Keratinocyte (primary cell): Measurements from ENCODE around the gene MAGI1. TPM values are rescaled to one million over a fixed set of nuclear protein-coding genes. Genes with fewer than 3 reads are reported as not detected.
"Not testable (repeated sequence)": the region's sequence is repeated elsewhere in the genome, so short reads cannot be mapped to it uniquely, and the experiment has no call there.

Experiments used
- DNase-seq: peaks from one replicate; pipeline ENCODE4 v3.0.0-alpha.2; 2011; ENCODE audit warnings: low read depth, missing footprints, low spot score
- FAIRE-seq: peaks from 2 replicates; lab custom pipeline; 2011; peaks lifted over from hg19 to GRCh38; lab: Jason Lieb, UNC
- H2AFZ ChIP-seq: 2 replicates; pipeline ENCODE4 v1.6.0; 2012; ENCODE audit warnings: low read length, control low read depth, inconsistent platforms; ENCODE audit not compliant: control insufficient read depth
- H3K27ac ChIP-seq: 2 replicates; pipeline ENCODE4 v1.5.1; 2011; ENCODE audit warnings: low read length; ENCODE audit not compliant: control insufficient read depth, insufficient read depth
- H3K27me3 ChIP-seq: 3 replicates; pipeline ENCODE4 v1.6.0; 2011; ENCODE audit warnings: low read length; ENCODE audit not compliant: control insufficient read depth, insufficient read depth; ENCODE audit errors: extremely low read depth
- H3K36me3 ChIP-seq, 2 experiments: 2 replicates in 1 of 2; 3 replicates in 1 of 2; pipeline ENCODE4 v1.5.1; 2011; ENCODE audit warnings: low read length in 2 of 2, mild to moderate bottlenecking in 1 of 2; ENCODE audit not compliant: control insufficient read depth in 2 of 2, insufficient read depth in 2 of 2; ENCODE audit errors: extremely low read depth in 1 of 2
- H3K4me1 ChIP-seq: 3 replicates; pipeline ENCODE4 v1.5.1; 2011; ENCODE audit warnings: low read length; ENCODE audit not compliant: control insufficient read depth, insufficient read depth; ENCODE audit errors: extremely low read depth
- H3K4me2 ChIP-seq: 3 replicates; pipeline ENCODE4 v1.6.0; 2011; ENCODE audit warnings: low read depth, low read length; ENCODE audit not compliant: control insufficient read depth, insufficient read depth; ENCODE audit errors: extremely low read depth
- H3K4me3 ChIP-seq, 3 experiments: fragments of 200-600 bp in 1 of 3; sonication (generic) in 1 of 3; 2 replicates in 2 of 3; 3 replicates in 1 of 3; pipeline ENCODE4 v1.5.1; 2011 to 2016; ENCODE audit warnings: low read length in 3 of 3, mild to moderate bottlenecking in 3 of 3, control low read depth in 2 of 3, inconsistent platforms in 1 of 3, low read depth in 1 of 3, mixed read lengths in 1 of 3, mixed run types in 1 of 3, moderate library complexity in 1 of 3; ENCODE audit not compliant: control insufficient read depth in 2 of 3, insufficient read depth in 2 of 3; ENCODE audit errors: extremely low read depth in 1 of 3
- H3K79me2 ChIP-seq: 2 replicates; pipeline ENCODE4 v1.6.0; 2012; ENCODE audit warnings: low read length; ENCODE audit not compliant: control insufficient read depth, insufficient read depth
- H3K9ac ChIP-seq: 3 replicates; pipeline ENCODE4 v1.6.0; 2011; ENCODE audit warnings: low read length; ENCODE audit not compliant: control insufficient read depth, insufficient read depth; ENCODE audit errors: extremely low read depth
- H3K9me1 ChIP-seq: 3 replicates; pipeline ENCODE4 v1.6.0; 2011; ENCODE audit warnings: low read length; ENCODE audit not compliant: control insufficient read depth, insufficient read depth; ENCODE audit errors: extremely low read depth
- H3K9me3 ChIP-seq: 2 replicates; pipeline ENCODE4 v1.5.1; 2012; ENCODE audit warnings: low read depth, low read length; ENCODE audit not compliant: control insufficient read depth
- H4K20me1 ChIP-seq: 3 replicates; pipeline ENCODE4 v1.6.0; 2011; ENCODE audit warnings: low read length; ENCODE audit not compliant: control insufficient read depth, insufficient read depth; ENCODE audit errors: extremely low read depth
- CTCF ChIP-seq, 3 experiments: IDR thresholded peaks in 1 of 3; conservative IDR thresholded peaks in 1 of 3; optimal IDR thresholded peaks in 1 of 3; 2 replicates in 2 of 3; 3 replicates in 1 of 3; pipeline versions ENCODE3 to v1.5.1; 2011; ENCODE audit warnings: low read length in 3 of 3, mild to moderate bottlenecking in 3 of 3, moderate library complexity in 2 of 3, control low read depth in 1 of 3, inconsistent platforms in 1 of 3; ENCODE audit not compliant: insufficient read depth in 2 of 3; ENCODE audit errors: extremely low read depth in 1 of 3
- EZH2 ChIP-seq: IDR thresholded peaks from one replicate; pipeline ENCODE4 v1.6.1; 2012; ENCODE audit warnings: inconsistent platforms, mild to moderate bottlenecking, low read length, moderate library complexity
- dilution Hi-C: fragments of 300-500 bp; cut with MboI; formaldehyde crosslinking; loops from one replicate; pipeline ENCODE4 v1.7.0; 2020; ENCODE audit warnings: low sequenced_read_pairs; ENCODE audit not compliant: extremely low pct_ligation_motif_present
- polyA plus RNA-seq, 5 experiments: library from polyadenylated mRNA; depleted of rRNA in 3 of 5; stranded (reverse) in 3 of 5; stranded (forward) in 1 of 5; unstranded in 1 of 5; fragments of >200 nt; gene quantifications; 1 replicate in 1 of 5; 2 replicates in 3 of 5; 3 replicates in 1 of 5; pipeline versions ENCODE4 v1.2.1 to v1.2.3, GENCODE V29; 2011 to 2012; ENCODE audit warnings: missing spikeins in 2 of 5, low read depth in 1 of 5, low replicate concordance in 1 of 5

MAGI1 gene
- polyA plus RNA-seq, 1 donor (not counting 4 experiments of a cell fraction or from before 2014, with no cell fraction given) = 10.9 TPM

- H3K9ac ChIP-seq = no peak overlapping the region
- H3K4me3 ChIP-seq = peak overlapping the region in 2 of 3 experiments; percentile 26 to 35
- no peaks in the 10 kb centered on the region for H3K36me3 ChIP-seq
- H2AFZ ChIP-seq = no peak overlapping the region
- H3K4me2 ChIP-seq = peak overlapping the region; percentile 37
- TF ChIP-seq EZH2 (peak; percentile 77), CTCF (optimal IDR thresholded peaks at IDR 0.05 in 1 of 3, IDR thresholded peaks at IDR 0.05 in 1 of 3, conservative IDR thresholded peaks at IDR 0.05 in 1 of 3; ENCODE audit: extremely low read depth in 1 of 3, insufficient read depth in 2 of 3, low read length in 3 of 3) (no peak)
- H3K9me1 ChIP-seq = no peaks in the 10 kb centered on the region
- no peaks in the 10 kb centered on the region for H3K9me3 ChIP-seq
- H3K27ac ChIP-seq = no peak overlapping the region
- FAIRE-seq (no peak), DNase-seq (no peak)
- H4K20me1 ChIP-seq = no peaks in the 10 kb centered on the region
- no peaks in the 10 kb centered on the region for H3K4me1 ChIP-seq
- no peaks in the 10 kb centered on the region for H3K79me2 ChIP-seq
- H3K27me3 ChIP-seq = peaks cover 22% of the 10 kb centered on the region
- dilution Hi-C loops = no loop called here
These were observed 489.7 kb downstream of the MAGI1 start for GRCh38 chr3:65548848-65549625.

GRCh38 chr3:65545429-65545828 is 493.3 kb downstream of the MAGI1 start:
- Histone ChIP-seq H3K27ac (no peak overlapping the region), H3K36me3 (no peaks in the 10 kb centered on the region), H3K9ac (no peak overlapping the region), H4K20me1 (no peaks in the 10 kb centered on the region), H3K9me3 (no peaks in the 10 kb centered on the region), H3K9me1 (no peaks in the 10 kb centered on the region), H2AFZ (no peak overlapping the region), H3K27me3 (peaks cover 22% of the 10 kb centered on the region), H3K4me1 (no peaks in the 10 kb centered on the region), H3K4me2 (no peak overlapping the region), H3K4me3 (no peak overlapping the region), H3K79me2 (no peaks in the 10 kb centered on the region)
- dilution Hi-C loops = no loop called here
- FAIRE-seq (no peak), DNase-seq (no peak)
- TF ChIP-seq CTCF (optimal IDR thresholded peaks at IDR 0.05 in 1 of 3, IDR thresholded peaks at IDR 0.05 in 1 of 3, conservative IDR thresholded peaks at IDR 0.05 in 1 of 3; ENCODE audit: extremely low read depth in 1 of 3, insufficient read depth in 2 of 3, low read length in 3 of 3) (no peak), EZH2 (no peak)

- H3K27ac ChIP-seq, H3K9me3 ChIP-seq, DNase-seq, H3K9ac ChIP-seq, H3K4me1 ChIP-seq, FAIRE-seq, H3K4me3 ChIP-seq, H3K36me3 ChIP-seq, H3K9me1 ChIP-seq, H3K79me2 ChIP-seq, H3K4me2 ChIP-seq, dilution Hi-C loops, H3K27me3 ChIP-seq, H4K20me1 ChIP-seq, H2AFZ ChIP-seq: not testable (repeated sequence)
These were observed 495.3 kb downstream of the MAGI1 start for GRCh38 chr3:65543391-65543790.
